Right atrium auricular region (tissue), 2 donors: ENCODE data around the gene LRRK1. TPM values are rescaled to one million over a fixed set of nuclear protein-coding genes. Genes with fewer than 3 reads are reported as not detected.

Experiments used
- DNase-seq: peaks from one replicate; pipeline ENCODE4 v3.0.0-alpha.2; 2019; ENCODE audit warnings: low spot score
- H3K27ac ChIP-seq, 2 donors: fragments of 200-600 bp; sonication (generic); 1 replicate in 1 of 2; 2 replicates in 1 of 2; pipeline ENCODE4 v1.5.1; 2016 to 2019
- H3K27me3 ChIP-seq, 2 donors: fragments of 200-600 bp; sonication (generic); one replicate each; pipeline versions ENCODE4 v1.5.1 to v1.6.0; 2017 to 2019
- H3K36me3 ChIP-seq: fragments of 200-600 bp; sonication (generic); one replicate; pipeline ENCODE4 v1.5.1; 2016
- H3K4me1 ChIP-seq, 2 donors: fragments of 200-600 bp; sonication (generic); one replicate each; pipeline versions ENCODE4 v1.5.1 to v1.6.0; 2017 to 2019
- H3K4me3 ChIP-seq, 2 donors: fragments of 200-600 bp; sonication (generic); 1 replicate in 1 of 2; 2 replicates in 1 of 2; pipeline ENCODE4 v1.5.1; 2017 to 2019; ENCODE audit warnings: mild to moderate bottlenecking in 1 of 2, moderate library complexity in 1 of 2
- H3K9me3 ChIP-seq, 2 donors: fragments of 200-600 bp; sonication (generic); one replicate each; pipeline ENCODE4 v1.5.1; 2019
- CTCF ChIP-seq, 2 donors: fragments of 200-600 bp; sonication (generic); IDR thresholded peaks; one replicate each; pipeline ENCODE4 v1.5.1; 2019; ENCODE audit warnings: antibody characterized with exemption in 2 of 2
- total RNA-seq, 2 donors: library from RNA; depleted of rRNA; stranded (reverse); fragments of >200 nt; gene quantifications; one replicate each; pipeline ENCODE4 v1.1.0, GENCODE V29; 2016

The LRRK1 gene
- total RNA-seq, 2 donors from 2014 or later: 1.9 to 4.4 TPM

DNA sequence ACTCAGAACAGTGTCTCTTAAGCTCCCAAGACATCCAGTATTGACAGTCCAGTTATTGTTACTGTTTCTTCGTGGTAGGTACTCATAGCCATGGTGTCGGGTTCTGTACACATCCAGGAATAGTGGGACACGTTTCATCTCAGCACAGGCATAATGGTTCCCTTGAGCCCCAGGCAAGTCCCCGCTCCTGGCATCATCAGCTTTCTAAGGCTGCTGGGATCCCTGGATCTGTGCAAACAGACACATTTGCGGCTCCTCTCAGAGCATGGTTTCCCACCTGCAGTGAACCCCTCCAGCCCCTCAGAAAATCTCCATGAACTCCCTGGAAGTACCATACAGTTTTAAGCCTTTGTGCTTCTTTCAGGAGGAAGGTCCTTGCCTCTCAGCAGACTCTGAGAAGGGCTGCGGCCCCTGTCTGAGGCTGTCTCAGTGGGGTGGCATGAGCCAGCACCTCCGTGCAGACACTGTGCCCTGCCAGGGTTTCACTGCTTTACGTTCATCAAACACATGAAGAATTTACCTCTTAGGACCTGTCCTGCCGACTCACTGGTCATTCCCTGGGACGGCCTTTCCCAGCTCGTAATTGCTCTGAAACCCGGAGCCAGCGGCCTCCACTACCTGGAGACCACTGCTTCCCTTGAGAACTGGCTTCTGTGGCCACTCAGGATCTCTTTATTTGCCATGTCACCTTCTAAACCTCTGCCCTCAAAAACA lies 124.9 kb downstream of the LRRK1 start:
- peaks cover 0 to 9% of the 10 kb centered on the region in 2 donors for H3K9me3 ChIP-seq
- no peaks in the 10 kb centered on the region for H3K36me3 ChIP-seq
- TF ChIP-seq CTCF (IDR thresholded peaks at IDR 0.05): no peak
- peak; percentile 53 for DNase-seq
- peak overlapping the region; percentile 62 to 63 for H3K27ac ChIP-seq
- peaks cover 0 to 13% of the 10 kb centered on the region in 2 donors for H3K4me1 ChIP-seq
- no peaks in the 10 kb centered on the region for H3K27me3 ChIP-seq
- no peak overlapping the region for H3K4me3 ChIP-seq

GRCh38 chr15:101044625-101045235 lies 125.6 kb downstream of the LRRK1 start:
- peaks cover 0 to 9% of the 10 kb centered on the region in 2 donors for H3K9me3 ChIP-seq
- peak overlapping the region; percentile 62 to 63 for H3K27ac ChIP-seq
- no peaks in the 10 kb centered on the region for H3K27me3 ChIP-seq
- TF ChIP-seq CTCF (IDR thresholded peaks at IDR 0.05): no peak
- H3K36me3 ChIP-seq: no peaks in the 10 kb centered on the region
- DNase-seq: peak; percentile 43
- peaks cover 0 to 13% of the 10 kb centered on the region in 2 donors for H3K4me1 ChIP-seq
- no peak overlapping the region for H3K4me3 ChIP-seq

DNA sequence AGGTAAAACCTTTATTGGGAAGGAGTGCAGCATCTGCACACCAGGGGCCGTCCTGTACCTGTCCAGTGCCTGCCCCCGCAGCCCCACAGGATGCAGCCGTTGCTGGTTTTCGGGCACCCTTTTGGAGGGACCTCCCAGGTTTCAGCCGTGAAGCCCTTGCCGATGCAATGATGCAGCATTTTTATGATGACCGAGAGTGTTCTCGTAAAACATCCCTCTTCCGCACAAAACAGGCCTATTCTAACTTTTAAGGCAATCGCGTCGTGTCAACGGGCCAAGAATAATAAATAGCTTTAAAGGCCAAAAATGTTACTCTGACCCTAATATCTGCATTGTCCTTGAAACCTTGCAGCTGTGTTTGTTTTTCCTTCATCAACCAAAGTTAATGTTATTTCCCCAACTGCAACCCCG lies 126.1 kb downstream of the LRRK1 start:
- H3K4me1 ChIP-seq: peaks cover 0 to 13% of the 10 kb centered on the region in 2 donors
- no peaks in the 10 kb centered on the region for H3K36me3 ChIP-seq
- H3K27me3 ChIP-seq: no peaks in the 10 kb centered on the region
- peaks cover 0 to 9% of the 10 kb centered on the region in 2 donors for H3K9me3 ChIP-seq
- no peak overlapping the region for H3K4me3 ChIP-seq
- no peak for TF ChIP-seq CTCF (IDR thresholded peaks at IDR 0.05)
- peak overlapping the region; percentile 62 to 63 for H3K27ac ChIP-seq
- DNase-seq: peak; percentile 54

DNA sequence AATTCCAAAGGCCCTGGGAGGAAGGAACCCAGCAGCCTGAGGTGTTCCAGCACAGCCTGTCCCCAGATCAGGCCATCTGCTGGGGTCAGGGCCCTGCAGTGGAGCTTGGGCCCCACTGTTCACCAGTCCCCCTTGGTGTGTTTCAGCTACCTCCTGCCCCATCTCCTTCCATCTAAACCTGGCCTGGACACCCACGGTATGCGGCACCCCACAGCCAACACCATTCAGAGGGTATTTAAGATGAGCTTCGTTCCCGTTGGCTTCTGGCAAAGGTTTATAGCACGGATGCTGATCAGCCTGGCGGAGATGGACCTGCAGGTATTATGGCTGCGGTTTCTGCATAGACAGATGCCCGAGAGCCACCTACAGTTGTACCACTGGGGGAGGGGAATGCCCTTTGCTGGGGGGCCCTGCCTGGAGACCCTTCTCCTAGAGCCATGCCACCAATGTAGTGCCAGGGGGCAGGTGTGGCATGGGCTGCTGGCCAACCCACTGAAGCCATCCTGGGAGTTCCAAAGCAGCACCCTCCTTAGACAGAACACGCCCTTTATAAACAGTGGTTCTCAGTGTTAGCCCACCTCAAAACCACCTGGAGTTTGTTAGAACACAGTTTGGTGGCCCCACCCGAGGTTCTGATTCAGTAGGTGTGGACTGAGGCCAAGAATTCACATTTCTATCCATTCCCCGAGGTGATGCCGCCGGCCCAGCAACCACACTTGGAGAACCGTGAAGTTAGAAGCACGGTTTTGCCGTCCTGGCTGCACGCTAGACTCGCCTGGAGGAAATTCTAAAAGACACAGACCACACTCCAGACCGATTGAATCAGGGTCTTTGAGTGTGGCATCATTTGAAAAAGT lies 126.9 kb downstream of the LRRK1 start:
- DNase-seq: peak; percentile 40
- TF ChIP-seq CTCF (IDR thresholded peaks at IDR 0.05): no peak
- peak overlapping the region; percentile 62 to 63 for H3K27ac ChIP-seq
- H3K27me3 ChIP-seq: no peaks in the 10 kb centered on the region
- no peak overlapping the region for H3K4me3 ChIP-seq
- peaks cover 0 to 3% of the 10 kb centered on the region in 2 donors for H3K9me3 ChIP-seq
- no peaks in the 10 kb centered on the region for H3K36me3 ChIP-seq
- peaks cover 0 to 13% of the 10 kb centered on the region in 2 donors for H3K4me1 ChIP-seq

GRCh38 chr15:101046826-101047225 lies 127.7 kb downstream of the LRRK1 start:
- H3K4me3 ChIP-seq: no peak overlapping the region
- H3K4me1 ChIP-seq: peaks cover 0 to 13% of the 10 kb centered on the region in 2 donors
- H3K9me3 ChIP-seq: no peaks in the 10 kb centered on the region
- no peak for TF ChIP-seq CTCF (IDR thresholded peaks at IDR 0.05)
- H3K27ac ChIP-seq: peak overlapping the region in 1 of 2 donors; percentile 62
- no peaks in the 10 kb centered on the region for H3K36me3 ChIP-seq
- H3K27me3 ChIP-seq: no peaks in the 10 kb centered on the region
- DNase-seq: no peak
